EL (cell line): ENCODE data around the gene PGD.
A peak's percentile ranks its signal among the peaks of the same experiment; 100 is the strongest.
"Not testable (repeated sequence)": the region's sequence is repeated elsewhere in the genome, so short reads cannot be mapped to it uniquely, and the experiment has no call there.

ENCODE experiments used
- DNase-seq: peaks from one replicate; pipeline ENCODE4 v3.0.0-alpha.2; 2016

PGD gene

DNA sequence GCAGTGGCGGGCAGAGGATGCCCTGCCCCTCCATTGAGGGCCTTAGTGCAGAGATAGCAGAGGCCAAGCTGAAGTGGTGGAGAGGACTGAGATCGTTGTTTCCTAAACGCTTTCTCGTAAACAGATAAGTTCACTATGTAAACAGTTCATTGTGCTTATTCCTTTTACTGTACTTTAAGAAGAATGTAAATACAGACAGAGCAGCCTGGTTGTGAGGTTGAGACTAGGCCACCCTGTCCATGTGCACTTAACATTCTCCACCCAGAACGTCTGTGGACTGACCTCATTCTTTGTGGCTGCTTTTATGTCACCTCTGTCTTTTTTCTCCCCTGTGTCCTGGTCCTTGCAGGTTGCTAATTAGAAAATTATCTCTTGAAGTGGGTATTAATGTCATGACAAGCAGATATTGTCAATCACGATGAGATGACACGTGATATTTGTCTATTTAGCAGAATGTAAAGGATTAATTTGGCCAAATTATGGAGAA lies 39.9 kb downstream of the PGD start:
- no peak for DNase-seq

- DNase-seq, result no peak
Measured at GRCh38 chr1:10440305-10440704, 41.4 kb downstream of the PGD start.

- no peak for DNase-seq
Measured at GRCh38 chr1:10440794-10441193, 41.9 kb downstream of the PGD start.

DNA sequence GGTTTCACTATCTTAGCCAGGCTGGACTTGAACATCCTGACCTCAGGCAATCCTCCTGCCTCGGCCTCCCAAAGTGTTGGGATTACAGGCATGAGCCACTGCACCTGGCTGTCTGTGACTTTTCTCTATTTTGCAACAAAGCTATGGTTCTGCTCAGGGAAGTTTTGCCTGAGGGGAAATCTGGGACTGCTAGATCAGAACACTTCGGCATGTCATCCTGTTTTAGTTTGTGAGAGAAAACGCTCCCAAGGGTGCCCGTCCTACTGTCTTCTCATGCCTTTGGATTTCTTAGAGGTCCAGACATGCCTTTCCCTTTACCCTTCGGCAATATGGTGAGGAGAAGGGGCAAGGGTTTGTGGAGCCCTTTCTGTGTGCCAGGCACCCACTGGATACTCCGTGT lies 45.4 kb downstream of the PGD start:
- no peak for DNase-seq

GRCh38 chr1:10444795-10445397 lies 46.0 kb downstream of the PGD start:
- no peak for DNase-seq

DNA sequence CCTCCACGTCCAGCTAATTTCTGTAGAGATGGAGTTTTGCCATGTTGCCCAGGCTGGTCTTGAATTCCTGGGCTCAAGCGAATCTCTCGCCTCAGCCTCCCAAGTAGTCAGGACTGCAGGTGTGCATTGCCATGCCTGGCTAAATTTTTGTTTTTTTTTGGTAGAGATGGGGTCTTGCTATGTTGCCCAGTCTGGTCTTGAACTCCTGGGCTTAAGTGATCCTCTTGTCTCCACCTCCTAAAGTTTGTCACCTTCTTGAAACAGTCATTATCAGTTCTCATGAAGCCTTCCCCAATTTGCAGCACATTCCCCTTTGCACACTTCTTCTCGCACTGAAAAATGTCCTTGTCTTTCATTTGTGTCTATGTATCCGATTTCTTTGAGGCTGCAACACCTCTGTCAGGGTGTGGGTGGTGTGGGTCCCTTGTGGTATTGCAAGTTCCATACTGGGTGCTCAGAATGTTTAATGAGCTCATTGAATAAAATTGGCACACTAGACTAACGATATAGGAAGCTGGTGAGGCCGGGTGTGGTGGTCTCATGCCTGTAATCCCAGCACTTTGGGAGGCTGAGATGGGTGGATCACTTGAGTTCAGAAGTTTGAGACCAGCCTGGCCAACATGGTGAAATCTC lies 48.0 kb downstream of the PGD start:
- DNase-seq, result no peak

DNA sequence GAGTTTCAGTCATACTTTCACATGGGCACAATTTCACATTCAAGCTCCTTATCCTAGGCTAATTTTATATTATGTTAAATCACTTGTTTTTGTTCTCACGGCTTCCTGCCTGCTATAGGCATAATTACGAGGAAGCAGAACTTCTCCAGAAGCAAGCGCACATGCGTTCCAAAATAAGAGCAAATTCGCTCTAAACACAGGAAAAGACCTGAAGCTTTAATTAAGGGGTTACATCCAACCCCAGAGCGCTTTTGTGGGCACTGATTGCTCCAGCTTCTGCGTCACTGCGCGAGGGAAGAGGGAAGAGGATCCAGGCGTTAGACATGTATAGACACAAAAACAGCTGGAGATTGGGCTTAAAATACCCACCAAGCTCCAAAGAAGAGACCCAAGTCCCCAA lies 50.9 kb downstream of the PGD start, which contains the start of gene CORT:
CORT (plus strand) TSS at position 281 of the 400 bp plus-strand sequence. CDS start 193 bp downstream, outside the sequence.
- no peak for DNase-seq

GRCh38 chr1:10450156-10450814 lies 51.4 kb downstream of the PGD start:
- no peak for DNase-seq

DNA sequence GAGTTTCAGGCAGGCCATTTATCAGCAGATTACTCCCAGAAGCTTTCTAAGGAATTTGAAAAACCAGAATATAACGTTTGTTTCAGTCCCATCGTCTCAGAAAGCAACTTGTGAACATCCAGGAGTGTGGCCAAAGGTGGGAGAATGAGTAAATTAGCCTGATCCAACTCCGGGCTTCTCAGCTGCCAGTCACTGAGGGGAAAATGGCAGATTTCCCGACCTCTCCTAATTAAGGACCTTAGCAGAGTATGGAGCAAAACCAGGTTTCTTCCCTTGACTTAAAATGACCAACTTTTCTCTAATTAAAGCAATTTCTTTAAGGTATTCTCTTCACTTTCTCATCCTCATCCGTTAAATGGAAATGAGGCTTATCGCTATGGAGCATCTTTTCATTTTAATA lies 52.0 kb downstream of the PGD start:
- DNase-seq, result no peak

GRCh38 chr1:10451287-10451686 lies 52.4 kb downstream of the PGD start:
- peak; percentile 79 for DNase-seq

GRCh38 chr1:10456048-10456447 lies 57.2 kb downstream of the PGD start:
- no peak for DNase-seq

- no peak for DNase-seq
Measured at GRCh38 chr1:10456661-10457060, 57.8 kb downstream of the PGD start.

GRCh38 chr1:10457462-10457861 lies 58.6 kb downstream of the PGD start:
- not testable (repeated sequence) for DNase-seq

DNA sequence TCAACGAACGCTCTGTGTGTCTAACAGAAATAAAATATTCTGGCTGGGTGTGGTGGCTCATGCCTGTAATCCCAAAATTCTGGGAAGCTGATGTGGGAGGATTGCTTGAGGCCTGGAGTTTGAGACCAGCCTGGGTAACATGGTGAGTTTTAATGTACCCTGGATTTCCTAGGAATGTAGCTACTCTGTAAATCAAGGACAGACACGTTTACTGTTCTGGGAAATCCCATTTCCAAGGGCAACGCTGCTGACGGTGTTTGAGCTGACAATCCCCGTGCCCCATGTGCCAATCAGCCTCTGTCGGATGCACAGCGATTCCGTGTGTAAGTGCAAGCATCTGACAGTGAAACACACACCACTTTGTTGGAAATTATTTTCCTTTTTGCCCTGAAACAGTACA lies 59.0 kb downstream of the PGD start:
- no peak for DNase-seq

DNA sequence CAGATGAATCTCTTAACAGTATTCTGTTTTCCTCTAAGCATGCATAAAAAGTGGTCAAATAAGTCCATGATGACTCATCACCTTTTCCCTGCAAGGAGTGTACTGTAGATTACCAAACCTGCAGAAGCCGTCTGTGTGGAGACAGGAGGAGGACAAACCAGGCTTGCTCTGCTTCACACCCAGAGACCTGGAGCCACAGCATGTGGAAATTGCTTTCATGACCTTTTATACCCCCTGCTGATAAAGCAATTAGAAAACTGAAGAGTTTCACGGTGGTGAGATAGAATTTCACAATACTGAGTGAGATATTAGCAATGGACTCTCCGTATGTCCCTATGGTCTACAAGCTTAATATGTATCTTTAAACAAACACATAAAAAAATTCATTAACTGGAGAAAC lies 60.3 kb downstream of the PGD start:
- DNase-seq, result peak; percentile 78

- no peak for DNase-seq
Measured at GRCh38 chr1:10467078-10467477, 68.2 kb downstream of the PGD start.

GRCh38 chr1:10470043-10470442 lies 71.2 kb downstream of the PGD start:
- no peak for DNase-seq
